Measurements from ENCODE around the gene FUT3.

FUT3 gene

GRCh38 chr19:5832061-5832460 is 19.2 kb downstream of the FUT3 start:
- no peak for DNase-seq (ENCODE audit: low read depth in 1 of 2, low spot score in 1 of 2)
- in situ Hi-C loops (cut with HindIII; ENCODE audit: low pct_unique_long_range_greater_than_20kb, low sequenced_read_pairs): no loop called here
- no peak for TF ChIP-seq JUND (IDR thresholded peaks at IDR 0.05; ENCODE audit: low read depth)

GRCh38 chr19:5831159-5831558 is 20.1 kb downstream of the FUT3 start:
- DNase-seq (ENCODE audit: low read depth in 1 of 2, low spot score in 1 of 2): no peak
- in situ Hi-C loops (cut with HindIII; ENCODE audit: low pct_unique_long_range_greater_than_20kb, low sequenced_read_pairs): no loop called here

GRCh38 chr19:5829567-5830310 is 21.5 kb downstream of the FUT3 start:
- in situ Hi-C loops (cut with HindIII; ENCODE audit: low pct_unique_long_range_greater_than_20kb, low sequenced_read_pairs): no loop called here
- no peak for TF ChIP-seq JUND (IDR thresholded peaks at IDR 0.05; ENCODE audit: low read depth)
- DNase-seq (ENCODE audit: low read depth in 1 of 2, low spot score in 1 of 2): no peak

More at GRCh38 chr19:5831159-5831558, 20.1 kb downstream of the FUT3 start:
- TF ChIP-seq JUND (IDR thresholded peaks at IDR 0.05; ENCODE audit: low read depth): no peak

GRCh38 chr19:5828661-5829566 is 22.3 kb downstream of the FUT3 start:
- in situ Hi-C loops (cut with HindIII; ENCODE audit: low pct_unique_long_range_greater_than_20kb, low sequenced_read_pairs): no loop called here
- no peak for DNase-seq (ENCODE audit: low read depth in 1 of 2, low spot score in 1 of 2)

GRCh38 chr19:5827891-5828660 is 23.2 kb downstream of the FUT3 start:
- TF ChIP-seq JUND (IDR thresholded peaks at IDR 0.05; ENCODE audit: low read depth): no peak
- in situ Hi-C loops (cut with HindIII; ENCODE audit: low pct_unique_long_range_greater_than_20kb, low sequenced_read_pairs): no loop called here
- DNase-seq (ENCODE audit: low read depth in 1 of 2, low spot score in 1 of 2): no peak

More at GRCh38 chr19:5828661-5829566, 22.3 kb downstream of the FUT3 start:
- TF ChIP-seq JUND (IDR thresholded peaks at IDR 0.05; ENCODE audit: low read depth): no peak

GRCh38 chr19:5827342-5827890 is 23.8 kb downstream of the FUT3 start:
- TF ChIP-seq JUND (IDR thresholded peaks at IDR 0.05; ENCODE audit: low read depth): no peak
- DNase-seq (ENCODE audit: low read depth in 1 of 2, low spot score in 1 of 2): no peak
- in situ Hi-C loops (cut with HindIII; ENCODE audit: low pct_unique_long_range_greater_than_20kb, low sequenced_read_pairs): no loop called here

GRCh38 chr19:5826531-5827341 is 24.5 kb downstream of the FUT3 start:
- TF ChIP-seq JUND (IDR thresholded peaks at IDR 0.05; ENCODE audit: low read depth): no peak
- peak; percentile 83 to 93 for DNase-seq (ENCODE audit: low read depth in 1 of 2, low spot score in 1 of 2)
- in situ Hi-C loops (cut with HindIII; ENCODE audit: low pct_unique_long_range_greater_than_20kb, low sequenced_read_pairs): no loop called here

- TF ChIP-seq JUND (IDR thresholded peaks at IDR 0.05; ENCODE audit: low read depth): no peak
- DNase-seq (ENCODE audit: low read depth in 1 of 2, low spot score in 1 of 2): no peak
- in situ Hi-C loops (cut with HindIII; ENCODE audit: low pct_unique_long_range_greater_than_20kb, low sequenced_read_pairs): no loop called here
Observed at GRCh38 chr19:5825178-5825577, 26.1 kb downstream of the FUT3 start.

GRCh38 chr19:5824751-5825150 is 26.5 kb downstream of the FUT3 start:
- no peak for TF ChIP-seq JUND (IDR thresholded peaks at IDR 0.05; ENCODE audit: low read depth)

GRCh38 chr19:5823579-5824281 is 27.5 kb downstream of the FUT3 start:
- peak; percentile 72 to 75 for DNase-seq (ENCODE audit: low read depth in 1 of 2, low spot score in 1 of 2)
- TF ChIP-seq JUND (IDR thresholded peaks at IDR 0.05; ENCODE audit: low read depth): no peak
- in situ Hi-C loops (cut with HindIII; ENCODE audit: low pct_unique_long_range_greater_than_20kb, low sequenced_read_pairs): no loop called here

More at GRCh38 chr19:5824751-5825150, 26.5 kb downstream of the FUT3 start:
- in situ Hi-C loops (cut with HindIII; ENCODE audit: low pct_unique_long_range_greater_than_20kb, low sequenced_read_pairs): no loop called here
- no peak for DNase-seq (ENCODE audit: low read depth in 1 of 2, low spot score in 1 of 2)

Data from T47D (cell line).